Panc1 (cell line): ENCODE measurements around the gene GRK1.

Source experiments
- POLR2AphosphoS5 ChIP-seq: IDR thresholded peaks from 2 replicates; pipeline ENCODE4 v1.6.1; 2012; ENCODE audit warnings: mild to moderate bottlenecking, low read depth, low read length, moderate library complexity
- REST ChIP-seq, 2 experiments: IDR thresholded peaks; 2 replicates each; pipeline ENCODE4 v1.6.1; 2011 to 2012; ENCODE audit warnings: low read depth in 2 of 2, control low read depth in 1 of 2, low read length in 1 of 2, mild to moderate bottlenecking in 1 of 2, moderate library complexity in 1 of 2; ENCODE audit not compliant: insufficient read depth in 1 of 2
- TF ChIP-seq, protein P1 (sequence below): fragments of 450-650 bp; IDR thresholded peaks from 2 replicates; pipeline ENCODE4 v1.5.1; 2017; ENCODE audit warnings: mild to moderate bottlenecking

- TF ChIP-seq, protein P1, sequence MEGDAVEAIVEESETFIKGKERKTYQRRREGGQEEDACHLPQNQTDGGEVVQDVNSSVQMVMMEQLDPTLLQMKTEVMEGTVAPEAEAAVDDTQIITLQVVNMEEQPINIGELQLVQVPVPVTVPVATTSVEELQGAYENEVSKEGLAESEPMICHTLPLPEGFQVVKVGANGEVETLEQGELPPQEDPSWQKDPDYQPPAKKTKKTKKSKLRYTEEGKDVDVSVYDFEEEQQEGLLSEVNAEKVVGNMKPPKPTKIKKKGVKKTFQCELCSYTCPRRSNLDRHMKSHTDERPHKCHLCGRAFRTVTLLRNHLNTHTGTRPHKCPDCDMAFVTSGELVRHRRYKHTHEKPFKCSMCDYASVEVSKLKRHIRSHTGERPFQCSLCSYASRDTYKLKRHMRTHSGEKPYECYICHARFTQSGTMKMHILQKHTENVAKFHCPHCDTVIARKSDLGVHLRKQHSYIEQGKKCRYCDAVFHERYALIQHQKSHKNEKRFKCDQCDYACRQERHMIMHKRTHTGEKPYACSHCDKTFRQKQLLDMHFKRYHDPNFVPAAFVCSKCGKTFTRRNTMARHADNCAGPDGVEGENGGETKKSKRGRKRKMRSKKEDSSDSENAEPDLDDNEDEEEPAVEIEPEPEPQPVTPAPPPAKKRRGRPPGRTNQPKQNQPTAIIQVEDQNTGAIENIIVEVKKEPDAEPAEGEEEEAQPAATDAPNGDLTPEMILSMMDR = no peak
- TF ChIP-seq REST (IDR thresholded peaks at IDR 0.05; ENCODE audit: insufficient read depth in 1 of 2, low read depth in 2 of 2, low read length in 1 of 2) (no peak), POLR2AphosphoS5 (no peak)
These were observed 76.6 kb downstream of the GRK1 start for GRCh38 chr13:113743366-113744195.
